CD14-positive monocyte (primary cell): Measurements from ENCODE around the gene VASN. TPM values are rescaled to one million over a fixed set of nuclear protein-coding genes. Genes with fewer than 3 reads are reported as not detected.

Source experiments
- DNase-seq, 3 donors: peaks; one replicate each; pipeline ENCODE4 v3.0.0-alpha.2; 2011 to 2022
- H2AFZ ChIP-seq: 2 replicates; pipeline ENCODE4 v1.6.0; 2012; ENCODE audit warnings: mild to moderate bottlenecking, low read depth, low read length, inconsistent platforms; ENCODE audit not compliant: insufficient read depth, poor library complexity, severe bottlenecking
- H3K27ac ChIP-seq, 2 donors: 1 replicate in 1 of 2; 2 replicates in 1 of 2; pipeline ENCODE4 v1.5.1; 2012 to 2013; ENCODE audit warnings: low read length in 2 of 2, control low read depth in 1 of 2, inconsistent platforms in 1 of 2, low read depth in 1 of 2, mild to moderate bottlenecking in 1 of 2
- H3K27me3 ChIP-seq, 2 donors: one replicate each; pipeline versions ENCODE4 v1.6.0 to v1.6.1; 2011 to 2013; ENCODE audit warnings: low read length in 2 of 2; ENCODE audit not compliant: control insufficient read depth in 2 of 2, insufficient read depth in 2 of 2
- H3K36me3 ChIP-seq, 2 donors: replicated peaks in 1 of 2; 1 replicate in 1 of 2; 2 replicates in 1 of 2; pipeline versions ENCODE4 v1.5.1 to v1.6.1; 2012 to 2013; ENCODE audit warnings: low read length in 2 of 2, control low read depth in 1 of 2, inconsistent platforms in 1 of 2, mild to moderate bottlenecking in 1 of 2; ENCODE audit not compliant: insufficient read depth in 2 of 2, control insufficient read depth in 1 of 2
- H3K4me1 ChIP-seq, 2 donors: 1 replicate in 1 of 2; 2 replicates in 1 of 2; pipeline versions ENCODE4 v1.5.1 to v1.6.1; 2012 to 2013; ENCODE audit warnings: low read length in 2 of 2, control low read depth in 1 of 2, inconsistent platforms in 1 of 2, mild to moderate bottlenecking in 1 of 2, moderate library complexity in 1 of 2; ENCODE audit not compliant: insufficient read depth in 2 of 2, control insufficient read depth in 1 of 2
- H3K4me2 ChIP-seq: replicated peaks from 2 replicates; pipeline ENCODE3; 2012; ENCODE audit warnings: low read length, moderate library complexity, mild to moderate bottlenecking; ENCODE audit not compliant: poor library complexity, severe bottlenecking; ENCODE audit errors: extremely low read depth
- H3K4me3 ChIP-seq, 3 experiments: fragments of 200-600 bp in 1 of 3; sonication (generic) in 1 of 3; replicated peaks in 1 of 3; 1 replicate in 2 of 3; 2 replicates in 1 of 3; pipeline ENCODE4 v1.5.1; 2011 to 2013; ENCODE audit warnings: low read length in 3 of 3, mild to moderate bottlenecking in 3 of 3, control low read depth in 2 of 3, low read depth in 2 of 3, inconsistent platforms in 1 of 3, moderate library complexity in 1 of 3
- H3K79me2 ChIP-seq: 2 replicates; pipeline ENCODE4 v1.6.0; 2012; ENCODE audit warnings: mild to moderate bottlenecking, control low read depth, inconsistent platforms, low read length, moderate library complexity; ENCODE audit not compliant: insufficient read depth
- H3K9ac ChIP-seq: 2 replicates; pipeline ENCODE4 v1.6.0; 2017; ENCODE audit warnings: low read length, mild to moderate bottlenecking; ENCODE audit not compliant: insufficient read depth, poor library complexity, severe bottlenecking
- H3K9me3 ChIP-seq, 2 donors: replicated peaks in 1 of 2; 1 replicate in 1 of 2; 2 replicates in 1 of 2; pipeline versions ENCODE4 v1.5.1 to v1.6.1; 2012 to 2013; ENCODE audit warnings: low read length in 2 of 2, control low read depth in 1 of 2; ENCODE audit not compliant: control insufficient read depth in 1 of 2, insufficient read depth in 1 of 2
- H4K20me1 ChIP-seq: 2 replicates; pipeline ENCODE4 v1.6.0; 2012; ENCODE audit warnings: mild to moderate bottlenecking, low read length, control low read depth, moderate library complexity; ENCODE audit not compliant: insufficient read depth
- H3K27ac Mint-ChIP-seq, 7 donors: one replicate each; pipeline ENCODE4 v1.8.0; 2020; ENCODE audit warnings: mild to moderate bottlenecking in 7 of 7, mixed read lengths in 7 of 7, moderate library complexity in 6 of 7, inconsistent platforms in 2 of 7
- H3K27me3 Mint-ChIP-seq, 3 donors: one replicate each; pipeline ENCODE4 v1.8.0; 2021 to 2022; ENCODE audit warnings: low read depth in 3 of 3, mild to moderate bottlenecking in 3 of 3, mixed read lengths in 3 of 3, moderate library complexity in 3 of 3, inconsistent platforms in 1 of 3
- H3K36me3 Mint-ChIP-seq, 2 donors: one replicate each; pipeline ENCODE4 v1.8.0; 2020; ENCODE audit warnings: mixed read lengths in 2 of 2, inconsistent platforms in 1 of 2, mild to moderate bottlenecking in 1 of 2
- H3K4me1 Mint-ChIP-seq: one replicate; pipeline ENCODE4 v1.8.0; 2020; ENCODE audit warnings: mild to moderate bottlenecking, mixed read lengths
- H3K4me3 Mint-ChIP-seq, 2 donors: one replicate each; pipeline ENCODE4 v1.8.0; 2020; ENCODE audit warnings: mild to moderate bottlenecking in 2 of 2, mixed read lengths in 2 of 2, moderate library complexity in 1 of 2
- H3K9me3 Mint-ChIP-seq, 7 donors: one replicate each; pipeline ENCODE4 v1.8.0; 2020 to 2022; ENCODE audit warnings: mixed read lengths in 7 of 7, mild to moderate bottlenecking in 6 of 7, moderate library complexity in 6 of 7, inconsistent platforms in 2 of 7
- WGBS: methylation state at CpG from one replicate; pipeline ENCODE4 v1.1.5; 2013; ENCODE audit warnings: missing lambda C conversion rate; ENCODE audit not compliant: insufficient coverage; 5-methylcytosine and 5-hydroxymethylcytosine counted together
- intact Hi-C, 2 donors: fragments of 100-400 bp; cut with micrococcal nuclease; formaldehyde crosslinking; loops; one replicate each; pipeline versions ENCODE4 v1.15.0 to v1.15.1; 2023
- polyA plus RNA-seq, 3 donors: library from polyadenylated mRNA; depleted of rRNA in 1 of 3; unstranded in 2 of 3; stranded (reverse) in 1 of 3; fragments of 300-500 nt in 2 of 3; fragments of >200 nt in 1 of 3; fragmentation: Illumina TruSeq in 2 of 3; gene quantifications; 1 replicate in 2 of 3; 2 replicates in 1 of 3; pipeline ENCODE4 v1.2.3, GENCODE V29; 2012 to 2021
- TF ChIP-seq, protein P1 (sequence below): fragments of 200-600 bp; IDR thresholded peaks from one replicate; pipeline ENCODE4 v1.8.0; 2022; ENCODE audit warnings: antibody characterized with exemption, mild to moderate bottlenecking

Gene VASN
- polyA plus RNA-seq, 3 donors: 0.03 TPM; not detected in 2

DNA sequence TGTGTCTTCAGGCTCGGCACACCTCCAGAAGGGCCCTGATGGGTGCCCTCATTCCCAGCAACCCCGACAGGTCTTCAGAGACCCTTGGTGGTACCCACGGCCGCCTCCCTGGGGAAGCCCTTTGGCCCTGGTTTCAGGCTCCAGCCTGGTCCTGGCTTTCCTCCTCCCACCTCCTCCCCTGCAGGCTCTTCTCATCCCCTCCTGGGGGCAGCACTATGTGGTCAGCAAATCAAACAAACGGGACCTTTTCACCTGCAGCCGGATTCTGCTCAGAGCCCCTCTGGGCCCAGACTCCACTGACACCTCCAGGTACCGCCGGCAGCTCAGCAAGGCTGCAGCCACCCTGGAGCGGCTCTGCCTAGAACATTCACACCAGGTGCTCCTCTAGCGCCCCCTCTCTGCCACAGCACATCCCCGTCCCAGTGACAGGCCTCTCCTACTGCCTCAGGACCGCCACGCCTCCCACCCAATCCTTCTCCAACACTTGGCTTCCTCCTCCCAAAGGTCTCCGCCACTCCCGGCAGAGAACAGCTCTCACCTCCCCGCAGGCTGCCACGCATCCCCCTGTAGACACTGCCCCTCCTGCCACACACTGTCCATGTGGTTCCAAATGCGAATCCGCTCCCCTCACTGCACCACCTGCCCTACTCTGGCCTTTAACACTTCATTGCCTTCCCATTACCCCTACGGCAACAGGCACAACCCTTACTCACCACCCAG is 32.8 kb downstream of the VASN start:
- no peaks in the 10 kb centered on the region for H3K9me3 ChIP-seq
- TF ChIP-seq, protein P1, sequence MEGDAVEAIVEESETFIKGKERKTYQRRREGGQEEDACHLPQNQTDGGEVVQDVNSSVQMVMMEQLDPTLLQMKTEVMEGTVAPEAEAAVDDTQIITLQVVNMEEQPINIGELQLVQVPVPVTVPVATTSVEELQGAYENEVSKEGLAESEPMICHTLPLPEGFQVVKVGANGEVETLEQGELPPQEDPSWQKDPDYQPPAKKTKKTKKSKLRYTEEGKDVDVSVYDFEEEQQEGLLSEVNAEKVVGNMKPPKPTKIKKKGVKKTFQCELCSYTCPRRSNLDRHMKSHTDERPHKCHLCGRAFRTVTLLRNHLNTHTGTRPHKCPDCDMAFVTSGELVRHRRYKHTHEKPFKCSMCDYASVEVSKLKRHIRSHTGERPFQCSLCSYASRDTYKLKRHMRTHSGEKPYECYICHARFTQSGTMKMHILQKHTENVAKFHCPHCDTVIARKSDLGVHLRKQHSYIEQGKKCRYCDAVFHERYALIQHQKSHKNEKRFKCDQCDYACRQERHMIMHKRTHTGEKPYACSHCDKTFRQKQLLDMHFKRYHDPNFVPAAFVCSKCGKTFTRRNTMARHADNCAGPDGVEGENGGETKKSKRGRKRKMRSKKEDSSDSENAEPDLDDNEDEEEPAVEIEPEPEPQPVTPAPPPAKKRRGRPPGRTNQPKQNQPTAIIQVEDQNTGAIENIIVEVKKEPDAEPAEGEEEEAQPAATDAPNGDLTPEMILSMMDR: peak; percentile 82
- no peak for DNase-seq
- WGBS: 90% methylated on average over 20 of the region's 20 CpGs
- peak overlapping the region in 3 of 7 donors; percentile 54 to 68 (median 56) for H3K27ac Mint-ChIP-seq
- no peak overlapping the region for H3K4me3 ChIP-seq
- H2AFZ ChIP-seq: no peak overlapping the region
- no peak overlapping the region for H3K4me2 ChIP-seq
- peaks cover 8 to 20% of the 10 kb centered on the region in 2 donors for H3K4me1 ChIP-seq
- H3K4me3 Mint-ChIP-seq: no peak overlapping the region
- peaks cover 100% of the 10 kb centered on the region for H4K20me1 ChIP-seq
- H3K36me3 Mint-ChIP-seq: peaks cover 57 to 95% of the 10 kb centered on the region in 2 donors
- H3K9ac ChIP-seq: no peak overlapping the region
- H3K27me3 ChIP-seq: no peaks in the 10 kb centered on the region
- peaks cover 0 to 1% (median 0%) of the 10 kb centered on the region in 3 donors for H3K27me3 Mint-ChIP-seq
- peaks cover 76 to 89% of the 10 kb centered on the region in 2 donors for H3K36me3 ChIP-seq
- no peak overlapping the region for H3K27ac ChIP-seq
- intact Hi-C loops: no loop called here
- H3K4me1 Mint-ChIP-seq: peaks cover 11% of the 10 kb centered on the region
- H3K79me2 ChIP-seq: peaks cover 49% of the 10 kb centered on the region
- no peaks in the 10 kb centered on the region for H3K9me3 Mint-ChIP-seq

DNA sequence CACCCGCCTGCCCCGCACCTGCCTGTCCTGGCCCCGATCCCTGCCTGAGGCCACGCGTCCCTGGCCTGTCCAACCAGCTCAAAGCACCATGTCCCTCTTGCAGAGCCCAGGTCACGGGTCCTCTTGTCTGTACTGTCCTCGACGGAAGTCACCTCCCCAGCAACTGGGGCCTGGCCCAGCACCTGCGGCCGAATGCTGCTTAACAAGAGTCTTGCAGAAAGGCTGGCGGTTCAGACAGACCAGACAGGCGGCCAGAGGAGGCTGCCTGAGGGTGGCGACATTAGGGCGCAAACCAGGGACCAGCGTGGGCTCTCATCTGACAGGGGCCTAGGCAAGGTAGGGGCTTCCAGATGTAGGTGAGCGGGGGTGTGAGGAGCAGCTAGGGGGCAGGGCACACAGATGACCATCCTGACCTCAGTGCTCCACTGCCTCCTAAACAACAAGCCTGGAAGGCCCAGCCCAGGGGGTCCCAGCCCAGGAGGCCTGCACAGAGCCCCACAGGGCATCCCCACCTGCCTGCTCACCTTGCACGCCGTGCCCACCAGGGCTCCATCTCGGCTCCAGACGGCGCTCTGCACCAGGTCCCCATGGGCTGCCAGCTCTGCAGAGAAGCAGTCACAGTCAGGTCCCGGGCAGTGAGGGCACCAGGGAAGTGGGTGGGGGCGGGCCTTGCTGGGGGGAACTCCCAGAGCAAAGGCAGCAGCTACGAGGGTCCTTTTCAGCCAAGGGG is 33.5 kb downstream of the VASN start:
- Histone ChIP-seq H3K27ac (no peak overlapping the region), H3K9me3 (no peaks in the 10 kb centered on the region), H3K36me3 (peaks cover 83 to 94% of the 10 kb centered on the region in 2 donors), H3K27me3 (no peaks in the 10 kb centered on the region), H2AFZ (no peak overlapping the region), H3K79me2 (peaks cover 56% of the 10 kb centered on the region), H3K4me1 (peaks cover under 1 to 13% of the 10 kb centered on the region in 2 donors), H3K4me2 (no peak overlapping the region), H3K9ac (no peak overlapping the region), H4K20me1 (peaks cover 100% of the 10 kb centered on the region), H3K4me3 (no peak overlapping the region)
- Mint-ChIP-seq H3K4me1 (peaks cover 4% of the 10 kb centered on the region), H3K4me3 (no peak overlapping the region), H3K27ac (no peak overlapping the region), H3K27me3 (peaks cover 0 to 1% (median 0%) of the 10 kb centered on the region in 3 donors), H3K36me3 (peaks cover 55 to 95% of the 10 kb centered on the region in 2 donors), H3K9me3 (no peaks in the 10 kb centered on the region)
- intact Hi-C loops: no loop called here
- TF ChIP-seq, protein P1: no peak
- no peak for DNase-seq
- 85% methylated on average over 19 of the region's 24 CpGs for WGBS
